ENCODE results near the gene CLCN7. TPM values are rescaled to one million over a fixed set of nuclear protein-coding genes. Genes with fewer than 3 reads are reported as not detected.

CLCN7 gene
- total RNA-seq, 1 experiment from 2014 or later, result 127 TPM

DNA sequence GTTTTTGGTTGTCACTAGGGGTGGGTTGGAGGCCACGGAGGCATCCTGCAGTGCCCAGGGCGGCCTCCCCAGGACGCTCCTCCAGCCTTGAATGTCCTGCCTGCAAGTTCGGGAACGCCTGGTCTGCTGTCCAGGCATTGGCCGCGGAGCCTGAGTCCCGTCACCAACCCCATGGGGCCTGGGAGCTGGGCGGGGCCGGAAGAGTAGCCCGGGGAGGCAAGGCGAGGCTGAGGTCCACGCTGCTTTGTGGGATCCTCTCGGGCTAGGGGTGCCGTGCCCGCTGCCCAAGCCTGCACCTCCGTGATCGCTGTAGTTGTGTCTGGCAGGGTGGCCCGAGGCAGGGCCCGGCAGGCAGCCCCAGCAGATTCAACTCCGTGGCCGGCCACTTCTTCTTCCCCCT is 31.1 kb upstream of the CLCN7 start:
- no peaks in the 10 kb centered on the region for H3K4me1 Mint-ChIP-seq (ENCODE audit: low read depth, unreplicated experiment)
- H3K9me3 ChIP-seq, result no peaks in the 10 kb centered on the region
- TF ChIP-seq, protein P1, sequence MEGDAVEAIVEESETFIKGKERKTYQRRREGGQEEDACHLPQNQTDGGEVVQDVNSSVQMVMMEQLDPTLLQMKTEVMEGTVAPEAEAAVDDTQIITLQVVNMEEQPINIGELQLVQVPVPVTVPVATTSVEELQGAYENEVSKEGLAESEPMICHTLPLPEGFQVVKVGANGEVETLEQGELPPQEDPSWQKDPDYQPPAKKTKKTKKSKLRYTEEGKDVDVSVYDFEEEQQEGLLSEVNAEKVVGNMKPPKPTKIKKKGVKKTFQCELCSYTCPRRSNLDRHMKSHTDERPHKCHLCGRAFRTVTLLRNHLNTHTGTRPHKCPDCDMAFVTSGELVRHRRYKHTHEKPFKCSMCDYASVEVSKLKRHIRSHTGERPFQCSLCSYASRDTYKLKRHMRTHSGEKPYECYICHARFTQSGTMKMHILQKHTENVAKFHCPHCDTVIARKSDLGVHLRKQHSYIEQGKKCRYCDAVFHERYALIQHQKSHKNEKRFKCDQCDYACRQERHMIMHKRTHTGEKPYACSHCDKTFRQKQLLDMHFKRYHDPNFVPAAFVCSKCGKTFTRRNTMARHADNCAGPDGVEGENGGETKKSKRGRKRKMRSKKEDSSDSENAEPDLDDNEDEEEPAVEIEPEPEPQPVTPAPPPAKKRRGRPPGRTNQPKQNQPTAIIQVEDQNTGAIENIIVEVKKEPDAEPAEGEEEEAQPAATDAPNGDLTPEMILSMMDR (IDR thresholded peaks at IDR 0.05; ENCODE audit: insufficient read depth in 1 of 2, low read depth in 1 of 2, low read length in 1 of 2, severe bottlenecking in 1 of 2, unreplicated experiment in 1 of 2), result no peak
- H3K27me3 Mint-ChIP-seq (ENCODE audit: insufficient read depth, unreplicated experiment), result no peaks in the 10 kb centered on the region
- POLR2A ChIA-PET, result no interaction called here
- peaks cover 3% of the 10 kb centered on the region for H3K36me3 ChIP-seq (ENCODE audit: control insufficient read depth, insufficient read depth, low read length)
- H3K9me3 Mint-ChIP-seq (ENCODE audit: unreplicated experiment), result no peaks in the 10 kb centered on the region
- no TSS peak for BruUV-seq (replicated peaks)
- intact Hi-C loops (cut with micrococcal nuclease; ENCODE audit: unreplicated experiment), result no loop called here
- H3K27me3 ChIP-seq (replicated peaks; ENCODE audit: control insufficient read depth, insufficient read depth, low read length), result no peaks in the 10 kb centered on the region
- CTCF ChIA-PET, result no interaction called here
- peaks cover 44% of the 10 kb centered on the region for H3K36me3 Mint-ChIP-seq (ENCODE audit: insufficient read depth, unreplicated experiment)
- no peak for DNase-seq
- no peak overlapping the region for H3K4me3 ChIP-seq (ENCODE audit: low read depth, low read length)
- H3K4me1 ChIP-seq, result no peaks in the 10 kb centered on the region
- H3K27ac Mint-ChIP-seq (ENCODE audit: unreplicated experiment), result no peak overlapping the region
- H3K4me3 Mint-ChIP-seq (ENCODE audit: unreplicated experiment), result no peak overlapping the region

DNA sequence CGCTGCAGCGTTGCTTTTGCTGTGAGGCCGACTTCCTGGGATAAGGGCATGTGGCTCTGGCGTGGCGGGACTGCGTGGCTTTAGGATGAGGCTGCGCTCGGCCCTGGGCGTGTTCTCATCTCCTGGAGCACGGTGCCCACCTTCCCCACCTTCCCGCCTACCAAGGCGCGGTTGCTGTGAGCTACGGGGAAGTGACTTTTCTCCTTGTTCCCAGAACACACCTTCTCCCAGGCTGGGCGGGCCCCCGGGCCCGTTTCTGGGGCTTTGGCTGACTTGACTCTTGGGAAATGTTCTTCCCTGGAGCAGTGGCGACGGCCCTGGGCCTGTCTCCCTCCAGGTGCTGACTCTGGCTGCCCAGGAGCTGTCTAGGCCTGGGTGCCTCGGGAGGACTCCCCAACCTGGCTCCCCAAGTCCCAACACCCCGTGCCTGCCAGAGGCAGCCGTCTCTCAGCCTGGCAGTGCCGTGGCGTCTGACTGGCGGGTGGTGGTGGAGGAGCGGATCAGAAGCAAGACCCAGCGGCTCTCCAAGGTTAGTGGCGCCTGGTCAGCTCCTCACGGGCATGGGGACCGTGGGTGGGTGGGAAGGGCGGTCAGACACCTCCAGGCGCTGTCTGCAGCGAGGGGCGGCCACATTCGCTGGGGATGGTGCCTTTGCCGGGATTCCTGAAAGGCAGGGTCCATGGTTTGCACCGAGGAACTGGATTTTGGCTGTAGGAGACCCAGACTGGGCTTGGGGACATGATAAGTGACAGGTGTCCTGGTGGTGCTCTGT is 30.4 kb upstream of the CLCN7 start:
- Mint-ChIP-seq H3K27me3 (ENCODE audit: insufficient read depth, unreplicated experiment) (no peaks in the 10 kb centered on the region), H3K36me3 (ENCODE audit: insufficient read depth, unreplicated experiment) (peaks cover 38% of the 10 kb centered on the region), H3K27ac (ENCODE audit: unreplicated experiment) (no peak overlapping the region), H3K4me1 (ENCODE audit: low read depth, unreplicated experiment) (no peaks in the 10 kb centered on the region), H3K4me3 (ENCODE audit: unreplicated experiment) (no peak overlapping the region), H3K9me3 (ENCODE audit: unreplicated experiment) (no peaks in the 10 kb centered on the region)
- TF ChIP-seq, protein P1 (IDR thresholded peaks at IDR 0.05; ENCODE audit: insufficient read depth in 1 of 2, low read depth in 1 of 2, low read length in 1 of 2, severe bottlenecking in 1 of 2, unreplicated experiment in 1 of 2), result no peak
- no peak for DNase-seq
- intact Hi-C loops (cut with micrococcal nuclease; ENCODE audit: unreplicated experiment), result no loop called here
- no TSS peak for BruUV-seq (replicated peaks)
- POLR2A ChIA-PET, result no interaction called here
- Histone ChIP-seq H3K9me3 (no peaks in the 10 kb centered on the region), H3K4me3 (ENCODE audit: low read depth, low read length) (no peak overlapping the region), H3K36me3 (ENCODE audit: control insufficient read depth, insufficient read depth, low read length) (peaks cover 3% of the 10 kb centered on the region), H3K27me3 (replicated peaks; ENCODE audit: control insufficient read depth, insufficient read depth, low read length) (no peaks in the 10 kb centered on the region), H3K4me1 (no peaks in the 10 kb centered on the region)
- CTCF ChIA-PET, result no interaction called here

DNA sequence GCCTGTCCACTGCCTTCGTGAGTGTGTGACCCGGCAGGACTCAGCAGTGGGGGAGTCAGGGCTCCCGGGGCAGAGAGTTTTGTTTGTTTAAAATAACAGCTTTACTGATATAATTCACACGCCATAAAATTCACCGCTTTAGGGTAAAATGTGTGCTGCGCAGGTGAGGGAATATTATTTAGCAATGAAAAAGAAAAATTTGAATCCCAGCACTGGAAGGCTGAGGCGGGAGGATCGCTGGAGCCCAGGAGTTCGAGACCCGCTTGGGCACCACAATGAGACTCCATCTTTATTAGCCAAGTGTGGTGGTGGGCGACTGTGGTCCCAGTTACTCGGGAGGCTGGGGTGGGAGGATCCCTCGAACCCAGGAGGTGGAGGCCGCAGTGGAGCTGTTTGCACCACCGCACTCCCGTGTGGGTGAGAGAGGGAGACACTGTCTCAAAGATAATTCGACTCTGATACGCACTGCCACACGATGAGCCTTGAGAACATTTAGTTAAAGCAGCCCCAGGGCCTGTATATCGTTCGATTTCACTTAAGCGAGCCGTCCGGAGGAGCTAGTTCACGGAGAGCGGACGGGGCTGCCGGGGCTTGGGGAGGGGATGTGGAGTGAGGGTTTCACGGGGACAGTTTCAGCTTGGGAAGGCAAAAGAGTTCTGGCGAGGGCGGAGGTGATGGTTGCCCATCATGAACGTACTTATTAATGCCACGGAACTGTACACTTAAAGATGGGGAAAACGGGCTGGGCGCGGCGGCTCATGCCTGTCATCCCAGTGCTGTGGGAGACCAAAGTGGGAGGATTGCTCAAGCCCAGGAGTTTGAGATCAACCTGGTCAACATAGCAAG is 28.5 kb upstream of the CLCN7 start:
- TF ChIP-seq, protein P1 (IDR thresholded peaks at IDR 0.05; ENCODE audit: insufficient read depth in 1 of 2, low read depth in 1 of 2, low read length in 1 of 2, severe bottlenecking in 1 of 2, unreplicated experiment in 1 of 2), result no peak
- H3K4me3 Mint-ChIP-seq (ENCODE audit: unreplicated experiment), result no peak overlapping the region
- Histone ChIP-seq H3K27me3 (replicated peaks; ENCODE audit: control insufficient read depth, insufficient read depth, low read length) (no peaks in the 10 kb centered on the region), H3K9me3 (no peaks in the 10 kb centered on the region), H3K36me3 (ENCODE audit: control insufficient read depth, insufficient read depth, low read length) (peaks cover 3% of the 10 kb centered on the region), H3K4me3 (ENCODE audit: low read depth, low read length) (no peak overlapping the region), H3K4me1 (no peaks in the 10 kb centered on the region)
- ChIA-PET POLR2A (no interaction called here), CTCF (no interaction called here)
- peaks cover 41% of the 10 kb centered on the region for H3K36me3 Mint-ChIP-seq (ENCODE audit: insufficient read depth, unreplicated experiment)
- intact Hi-C loops (cut with micrococcal nuclease; ENCODE audit: unreplicated experiment), result no loop called here
- no TSS peak for BruUV-seq (replicated peaks)
- H3K4me1 Mint-ChIP-seq (ENCODE audit: low read depth, unreplicated experiment), result no peaks in the 10 kb centered on the region
- H3K27me3 Mint-ChIP-seq (ENCODE audit: insufficient read depth, unreplicated experiment), result no peaks in the 10 kb centered on the region
- H3K27ac Mint-ChIP-seq (ENCODE audit: unreplicated experiment), result no peak overlapping the region
- H3K9me3 Mint-ChIP-seq (ENCODE audit: unreplicated experiment), result no peaks in the 10 kb centered on the region
- no peak for DNase-seq
